BJ (cell line): ENCODE results near the gene FKBP8. TPM values are rescaled to one million over a fixed set of nuclear protein-coding genes. Genes with fewer than 3 reads are reported as not detected.
"Not testable (repeated sequence)": the region's sequence is repeated elsewhere in the genome, so short reads cannot be mapped to it uniquely, and the experiment has no call there.

ENCODE experiments used
- CTCF ChIA-PET: fragments of 350-600 bp; formaldehyde crosslinking; extraction: SDS; loops from one replicate; lab custom pipeline; 2021; ENCODE audit warnings: antibody characterized with exemption, inconsistent platforms; lab: Yijun Ruan, JAX
- POLR2A ChIA-PET: fragments of 300-600 bp; sonication (Branson Sonifier 250); formaldehyde crosslinking; extraction: SDS; loops from one replicate; lab custom pipeline; 2021; ENCODE audit warnings: antibody characterized with exemption; lab: Charles Lee
- DNase-seq: peaks from one replicate; pipeline ENCODE4 v3.0.0-alpha.2; 2011; ENCODE audit warnings: low read depth
- H3K27me3 ChIP-seq: 2 replicates; pipeline ENCODE4 v1.6.0; 2011; ENCODE audit warnings: low read length; ENCODE audit not compliant: control insufficient read depth, insufficient read depth
- H3K36me3 ChIP-seq: 2 replicates; pipeline ENCODE4 v1.5.1; 2011; ENCODE audit warnings: low read length; ENCODE audit not compliant: control insufficient read depth, insufficient read depth
- H3K4me3 ChIP-seq: 2 replicates; pipeline ENCODE4 v1.5.1; 2011; ENCODE audit warnings: low read depth, mild to moderate bottlenecking, control low read depth, low read length
- polyA minus RNA-seq: library from RNA; depleted of rRNA, polyadenylated mRNA; stranded (reverse); fragments of >200 nt; gene quantifications from 2 replicates; pipeline ENCODE4 v1.2.3, GENCODE V29; 2011; rRNA and poly(A)+ RNA removed
- polyA plus RNA-seq: library from polyadenylated mRNA; depleted of rRNA; stranded (reverse); fragments of >200 nt; gene quantifications from 2 replicates; pipeline ENCODE4 v1.2.3, GENCODE V29; 2011; rRNA removed
- TF ChIP-seq, protein P1 (sequence below): IDR thresholded peaks from 2 replicates; pipeline ENCODE4 v1.5.1; 2011; ENCODE audit warnings: low read depth, mild to moderate bottlenecking, control low read depth, inconsistent platforms, low read length, moderate library complexity; ENCODE audit not compliant: insufficient read depth

FKBP8 gene
- 168 and 280 TPM in 2 replicates for polyA plus RNA-seq
- 116 and 177 TPM in 2 replicates for polyA minus RNA-seq

- Histone ChIP-seq H3K4me3 (peak within 1 kb of the TSS; percentile 95), H3K27me3 (no peaks in the 10 kb centered on the region), H3K36me3 (peaks cover 20% of the 10 kb centered on the region)
- TF ChIP-seq, protein P1, sequence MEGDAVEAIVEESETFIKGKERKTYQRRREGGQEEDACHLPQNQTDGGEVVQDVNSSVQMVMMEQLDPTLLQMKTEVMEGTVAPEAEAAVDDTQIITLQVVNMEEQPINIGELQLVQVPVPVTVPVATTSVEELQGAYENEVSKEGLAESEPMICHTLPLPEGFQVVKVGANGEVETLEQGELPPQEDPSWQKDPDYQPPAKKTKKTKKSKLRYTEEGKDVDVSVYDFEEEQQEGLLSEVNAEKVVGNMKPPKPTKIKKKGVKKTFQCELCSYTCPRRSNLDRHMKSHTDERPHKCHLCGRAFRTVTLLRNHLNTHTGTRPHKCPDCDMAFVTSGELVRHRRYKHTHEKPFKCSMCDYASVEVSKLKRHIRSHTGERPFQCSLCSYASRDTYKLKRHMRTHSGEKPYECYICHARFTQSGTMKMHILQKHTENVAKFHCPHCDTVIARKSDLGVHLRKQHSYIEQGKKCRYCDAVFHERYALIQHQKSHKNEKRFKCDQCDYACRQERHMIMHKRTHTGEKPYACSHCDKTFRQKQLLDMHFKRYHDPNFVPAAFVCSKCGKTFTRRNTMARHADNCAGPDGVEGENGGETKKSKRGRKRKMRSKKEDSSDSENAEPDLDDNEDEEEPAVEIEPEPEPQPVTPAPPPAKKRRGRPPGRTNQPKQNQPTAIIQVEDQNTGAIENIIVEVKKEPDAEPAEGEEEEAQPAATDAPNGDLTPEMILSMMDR = no peak
- CTCF ChIA-PET = interaction anchor here (1.0 to 1.6 kb wide), 3 partner anchors 12 to 83 kb away, joined by 3 to 4 read pairs (median 4); partner anchors contain the start of gene ELL
- no peak for DNase-seq
- POLR2A ChIA-PET = interaction anchor here (0.8 kb wide), 1 partner anchor 14 kb away, joined by 9 read pairs; the partner anchor contains the start of gene KXD1
Measured at GRCh38 chr19:18542941-18543813, at the start of gene FKBP8. FKBP8 (minus strand) TSS chr19:18543573; CDS start chr19:18541970, 1,603 bp downstream.

GRCh38 chr19:18592732-18593131 is 49.4 kb upstream of the FKBP8 start:
- H3K36me3 ChIP-seq, DNase-seq, POLR2A ChIA-PET, H3K27me3 ChIP-seq, H3K4me3 ChIP-seq: not testable (repeated sequence)
- CTCF ChIA-PET = interaction anchor here (0.6 to 6.1 kb wide), 5 partner anchors 84 to 255 kb away, joined by 3 to 40 read pairs (median 5); no protein-coding TSS in a partner anchor

DNA sequence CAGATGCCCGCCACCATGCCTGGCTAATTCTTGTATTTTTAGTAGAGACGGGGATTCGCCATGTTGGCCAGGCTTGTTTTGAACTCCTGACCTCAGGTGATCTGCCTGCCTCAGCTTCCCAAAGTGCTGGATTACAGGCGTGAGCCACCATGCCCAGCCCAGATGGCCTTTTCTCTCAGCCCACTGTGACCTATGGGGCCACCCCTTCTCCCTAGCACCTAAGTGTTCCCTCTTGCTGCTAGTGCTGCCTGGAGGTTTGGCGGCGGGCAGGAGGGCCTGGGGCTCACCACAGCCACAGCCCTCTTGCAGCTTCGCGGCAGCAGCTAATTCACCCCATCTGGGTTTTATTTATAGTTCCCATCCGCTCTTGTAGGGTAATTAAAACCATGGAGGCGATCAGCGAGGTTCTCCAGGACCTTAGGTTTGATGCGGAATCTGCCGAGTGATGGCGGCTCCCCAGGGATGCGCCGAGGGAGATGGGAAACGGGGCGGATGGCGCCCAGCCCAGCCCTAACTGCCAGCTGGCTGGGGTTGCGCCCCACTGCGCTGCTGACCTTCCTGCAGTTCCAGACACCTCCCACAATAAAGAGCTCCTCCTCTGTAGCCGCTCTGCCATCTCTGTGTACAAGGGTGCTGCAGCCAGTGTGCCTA is 48.5 kb upstream of the FKBP8 start:
- TF ChIP-seq, protein P1 = no peak
- no peak overlapping the region for H3K4me3 ChIP-seq
- peaks cover 4% of the 10 kb centered on the region for H3K36me3 ChIP-seq
- CTCF ChIA-PET = interaction anchor here (0.8 to 6.1 kb wide), 5 partner anchors 85 to 256 kb away, joined by 3 to 40 read pairs (median 7); no protein-coding TSS in a partner anchor
- DNase-seq = no peak
- no peaks in the 10 kb centered on the region for H3K27me3 ChIP-seq
- POLR2A ChIA-PET = no interaction called here

GRCh38 chr19:18590273-18591272 is 47.2 kb upstream of the FKBP8 start:
- peaks cover 4% of the 10 kb centered on the region for H3K36me3 ChIP-seq
- no peak overlapping the region for H3K4me3 ChIP-seq
- ChIA-PET CTCF (interaction anchor here (0.6 to 6.1 kb wide), 9 partner anchors 12 to 257 kb away, joined by 3 to 40 read pairs (median 12); partner anchors contain the start of gene UBA52), POLR2A (no interaction called here)
- H3K27me3 ChIP-seq = no peaks in the 10 kb centered on the region
- TF ChIP-seq, protein P1 = peak; percentile 45
- no peak for DNase-seq
